HepG2 (cell line): Measurements from ENCODE around the gene KCNQ2. TPM values are rescaled to one million over a fixed set of nuclear protein-coding genes. Genes with fewer than 3 reads are reported as not detected.

Source experiments
- ATAC-seq: fragments of 200-7000 bp; cut with Tn5 transposase; 3 replicates; pipeline ENCODE4 v1.9.1; 2020; ENCODE audit warnings: mild to moderate bottlenecking, moderate library complexity
- BruUV-seq: library from RNA; stranded (reverse); fragments of 400-500 nt; replicated peaks from 2 replicates; lab custom pipeline; 2021; lab: Mats Ljungman, UMichigan
- CTCF ChIA-PET: fragments of 300-600 bp; formaldehyde crosslinking; extraction: SDS; loops from one replicate; lab custom pipeline; 2021; ENCODE audit warnings: low total read pairs, inconsistent platforms, low intra/inter-chr PET ratio; lab: Yijun Ruan, JAX
- POLR2A ChIA-PET: fragments of 350-600 bp; sonication (Branson Sonifier 250); formaldehyde crosslinking; loops from one replicate; lab custom pipeline; 2020; ENCODE audit warnings: antibody characterized with exemption, inconsistent platforms; lab: Yijun Ruan, JAX
- DNase-seq: peaks from one replicate; pipeline ENCODE4 v3.0.0-alpha.2; 2015; ENCODE audit warnings: low spot score
- FAIRE-seq: peaks from 3 replicates; lab custom pipeline; 2011; peaks lifted over from hg19 to GRCh38; lab: Jason Lieb, UNC
- H2AFZ ChIP-seq: one replicate; pipeline ENCODE4 v1.6.1; 2011; ENCODE audit warnings: low read length, inconsistent platforms
- H3K27ac ChIP-seq: fragments of 300-600 bp; 3 replicates; pipeline ENCODE4 v1.8.0; 2011; ENCODE audit warnings: mixed run types, mild to moderate bottlenecking, mixed read lengths, low read length, inconsistent platforms; ENCODE audit not compliant: insufficient read depth; ENCODE audit errors: extremely low read length
- H3K27me3 ChIP-seq, 2 experiments: fragments of 200-600 bp in 1 of 2; 2 replicates in 1 of 2; 3 replicates in 1 of 2; pipeline versions ENCODE4 v1.6.0 to v1.8.0; 2011; ENCODE audit warnings: low read length in 2 of 2, mild to moderate bottlenecking in 2 of 2, moderate library complexity in 2 of 2, inconsistent platforms in 1 of 2; ENCODE audit not compliant: insufficient read depth in 2 of 2, control insufficient read depth in 1 of 2
- H3K36me3 ChIP-seq, 2 experiments: fragments of 200-600 bp in 1 of 2; replicated peaks in 1 of 2; 2 replicates in 1 of 2; 3 replicates in 1 of 2; pipeline versions ENCODE4 v1.5.1 to v1.8.0; 2011; ENCODE audit warnings: low read length in 2 of 2, inconsistent platforms in 1 of 2; ENCODE audit not compliant: insufficient read depth in 2 of 2, control insufficient read depth in 1 of 2
- H3K4me1 ChIP-seq: 2 replicates; pipeline ENCODE4 v1.5.1; 2012; ENCODE audit warnings: low read length, inconsistent platforms; ENCODE audit not compliant: insufficient read depth
- H3K4me2 ChIP-seq: 2 replicates; pipeline ENCODE4 v1.6.0; 2011; ENCODE audit warnings: low read depth, low read length, inconsistent platforms
- H3K4me3 ChIP-seq, 3 experiments: fragments of 200-600 bp in 1 of 3; sonication (generic), shearing (Covaris generic) in 1 of 3; replicated peaks in 1 of 3; 2 replicates each; pipeline ENCODE4 v1.5.1; 2011 to 2016; ENCODE audit warnings: low read length in 3 of 3, inconsistent platforms in 2 of 3, low read depth in 2 of 3, mild to moderate bottlenecking in 2 of 3, control low read depth in 1 of 3, mixed read lengths in 1 of 3; ENCODE audit not compliant: insufficient read depth in 1 of 3
- H3K79me2 ChIP-seq: one replicate; pipeline ENCODE4 v1.6.1; 2011; ENCODE audit warnings: low read length, inconsistent platforms; ENCODE audit not compliant: insufficient read depth
- H3K9ac ChIP-seq: 2 replicates; pipeline ENCODE4 v1.6.0; 2011; ENCODE audit warnings: mild to moderate bottlenecking, low read depth, low read length, inconsistent platforms; ENCODE audit not compliant: insufficient read depth
- H3K9me3 ChIP-seq: 2 replicates; pipeline ENCODE4 v1.5.1; 2012; ENCODE audit warnings: mild to moderate bottlenecking, low read length
- H4K20me1 ChIP-seq: 2 replicates; pipeline ENCODE4 v1.6.0; 2011; ENCODE audit warnings: inconsistent platforms, mild to moderate bottlenecking, low read length, moderate library complexity; ENCODE audit not compliant: insufficient read depth
- ARID4A ChIP-seq: sonication (generic); formaldehyde crosslinking; IDR thresholded peaks from 2 replicates; pipeline ENCODE4 v1.5.0; 2020; ENCODE audit warnings: mild to moderate bottlenecking, missing genetic modification reagents, borderline replicate concordance
- FOXO4 ChIP-seq: sonication (generic); formaldehyde crosslinking; conservative IDR thresholded peaks from 2 replicates; pipeline ENCODE4 v1.8.1; 2023; ENCODE audit warnings: missing genetic modification reagents
- ZNF329 ChIP-seq: sonication (generic); formaldehyde crosslinking; IDR thresholded peaks from 2 replicates; pipeline ENCODE4 v1.9.0; 2021; ENCODE audit warnings: low read depth, mild to moderate bottlenecking, missing genetic modification reagents
- ZNF614 ChIP-seq: IDR thresholded peaks from 2 replicates; pipeline ENCODE4 v1.6.1; 2018; ENCODE audit warnings: missing biosample characterization, missing genetic modification reagents, inconsistent platforms, borderline replicate concordance
- ZNF615 ChIP-seq: sonication (generic); formaldehyde crosslinking; IDR thresholded peaks from 2 replicates; pipeline ENCODE4 v1.5.0; 2020; ENCODE audit warnings: mild to moderate bottlenecking, missing genetic modification reagents, borderline replicate concordance
- WGBS: methylation state at CpG from one replicate; pipeline ENCODE4 v1.1.6; 2017; ENCODE audit warnings: low lambda C conversion rate; 5-methylcytosine and 5-hydroxymethylcytosine counted together
- in situ Hi-C: cut with HindIII; loops from 2 replicates; pipeline ENCODE4 v1.10.0; 2017; ENCODE audit warnings: low pct_unique_long_range_greater_than_20kb; ENCODE audit not compliant: extremely low pct_ligation_motif_present
- intact Hi-C: fragments of 100-400 bp; cut with micrococcal nuclease; formaldehyde crosslinking; loops from one replicate; pipeline ENCODE4 v1.10.0; 2022; ENCODE audit not compliant: unreplicated experiment
- polyA plus RNA-seq, 8 experiments: library from polyadenylated mRNA; depleted of rRNA in 3 of 8; stranded (reverse) in 7 of 8; unstranded in 1 of 8; fragments of >200 nt; fragmentation: Illumina TruSeq in 4 of 8; extraction: Trizol in 4 of 8; gene quantifications; 2 replicates each; pipeline versions ENCODE4 v1.2.1 to v1.2.3, GENCODE V29; 2011 to 2016; ENCODE audit warnings: low read depth in 4 of 8, missing spikeins in 1 of 8, mixed read lengths in 1 of 8; ENCODE audit not compliant: insufficient read depth in 1 of 8
- total RNA-seq, 5 experiments: library from RNA; depleted of rRNA; stranded (reverse); fragments of >200 nt; fragmentation: Illumina TruSeq; extraction: Trizol; gene quantifications; 2 replicates each; pipeline ENCODE4 v1.2.3, GENCODE V29; 2016; ENCODE audit warnings: low read depth in 1 of 5

KCNQ2 gene
- total and polyA plus RNA-seq, 2 of the 13 experiments (the other 11 are each of a cell fraction or from before 2014, with no cell fraction given), result not detected

- TF ChIP-seq ZNF329, result peak; percentile 99
- no peak for TF ChIP-seq ZNF614
- Histone ChIP-seq H3K36me3 (no peaks in the 10 kb centered on the region), H3K27me3 (peaks cover 25 to 56% of the 10 kb centered on the region in 2 experiments; a peak in 4 of 5 replicates), H2AFZ (no peak overlapping the region), H3K9ac (no peak overlapping the region), H3K9me3 (no peaks in the 10 kb centered on the region), H3K4me1 (no peaks in the 10 kb centered on the region), H3K79me2 (no peaks in the 10 kb centered on the region), H3K4me3 (no peak overlapping the region), H3K4me2 (no peak overlapping the region), H4K20me1 (no peaks in the 10 kb centered on the region; the same call in none of the 2 replicates), H3K27ac (no peak overlapping the region)
- ATAC-seq (no peak), FAIRE-seq (no peak), DNase-seq (no peak)
- 38% methylated on average over 5 of the region's 5 CpGs for WGBS
- in situ Hi-C loops, result no loop called here
- POLR2A ChIA-PET, result no interaction called here
- CTCF ChIA-PET, result no interaction called here
- intact Hi-C loops, result no loop called here
- BruUV-seq, result no TSS peak
Observed at GRCh38 chr20:63449025-63449424, 23.4 kb downstream of the KCNQ2 start.

GRCh38 chr20:63448031-63448430 is 24.4 kb downstream of the KCNQ2 start:
- H3K9me3 ChIP-seq, result peaks cover 6% of the 10 kb centered on the region; the same call in 1 of the 2 replicates
- no peak overlapping the region for H2AFZ ChIP-seq
- in situ Hi-C loops, result no loop called here
- H3K27me3 ChIP-seq, result peaks cover 16 to 46% of the 10 kb centered on the region in 2 experiments; a peak in 4 of 5 replicates
- 12% methylated on average over 17 of the region's 18 CpGs for WGBS
- no peak for ATAC-seq
- no peak for FAIRE-seq
- no peak overlapping the region for H3K4me3 ChIP-seq
- DNase-seq, result no peak
- H3K27ac ChIP-seq, result no peak overlapping the region
- no peaks in the 10 kb centered on the region for H3K79me2 ChIP-seq
- H4K20me1 ChIP-seq, result no peaks in the 10 kb centered on the region; the same call in 1 of the 2 replicates
- POLR2A ChIA-PET, result no interaction called here
- H3K4me2 ChIP-seq, result no peak overlapping the region
- H3K9ac ChIP-seq, result no peak overlapping the region
- TF ChIP-seq FOXO4 (CRISPR knock-in tag), result 0 out of 2 replicates have a peak, but pooled peaks have one; percentile 63
- no peak for TF ChIP-seq ARID4A (CRISPR knock-in tag)
- no peak for TF ChIP-seq ZNF615
- intact Hi-C loops, result no loop called here
- H3K36me3 ChIP-seq, result no peaks in the 10 kb centered on the region
- CTCF ChIA-PET, result no interaction called here
- H3K4me1 ChIP-seq, result no peaks in the 10 kb centered on the region
- BruUV-seq, result no TSS peak
